Measurements from ENCODE around the gene PLXNA3. TPM values are rescaled to one million over a fixed set of nuclear protein-coding genes. Genes with fewer than 3 reads are reported as not detected.

The PLXNA3 gene
- total and polyA plus RNA-seq, 10 of the 15 experiments (the other 5 are each of a cell fraction or from before 2014, with no cell fraction given), result 0.26 to 26.8 (median 3.4) TPM

DNA sequence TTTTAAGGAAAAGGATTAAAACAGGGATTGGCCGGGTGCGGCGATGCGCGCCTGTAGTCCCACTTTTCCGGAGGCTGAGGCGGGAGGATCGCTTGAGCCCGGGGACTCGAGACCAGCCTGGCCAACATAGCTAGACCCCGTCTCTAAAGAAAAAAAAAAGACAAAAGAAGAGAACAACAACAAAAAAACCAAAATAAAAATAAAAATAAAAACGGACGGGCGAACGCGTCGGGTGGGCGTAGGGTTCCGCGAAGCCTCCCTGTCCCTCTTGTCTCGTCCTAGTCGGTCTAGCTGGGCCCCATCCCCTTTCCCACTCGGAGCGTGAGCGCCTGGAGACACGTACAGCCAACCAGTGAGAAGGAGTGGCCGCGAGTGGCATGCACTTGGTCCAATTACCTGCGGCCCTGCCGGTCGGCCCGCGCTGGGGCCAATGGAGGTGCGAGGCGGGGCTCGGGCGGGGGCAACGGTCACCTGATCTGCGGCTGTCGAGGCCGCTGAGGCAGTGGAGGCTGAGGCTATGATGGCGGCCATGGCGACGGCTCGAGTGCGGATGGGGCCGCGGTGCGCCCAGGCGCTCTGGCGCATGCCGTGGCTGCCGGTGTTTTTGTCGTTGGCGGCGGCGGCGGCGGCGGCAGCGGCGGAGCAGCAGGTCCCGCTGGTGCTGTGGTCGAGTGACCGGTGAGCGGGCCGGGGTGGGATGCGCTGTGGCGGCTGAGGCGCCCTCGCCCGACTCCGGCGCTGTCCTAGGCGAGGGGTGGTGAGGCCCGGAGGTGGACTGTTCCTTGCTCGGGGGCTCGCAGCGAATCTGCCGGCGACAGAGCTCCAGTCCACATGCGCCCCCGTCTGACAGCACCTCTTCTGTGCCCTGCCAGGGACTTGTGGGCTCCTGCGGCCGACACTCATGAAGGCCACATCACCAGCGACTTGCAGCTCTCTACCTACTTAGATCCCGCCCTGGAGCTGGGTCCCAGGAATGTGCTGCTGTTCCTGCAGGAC is 29.6 kb upstream of the PLXNA3 start, which contains the start of gene ATP6AP1 (continued):
- TF ChIP-seq, protein P1, sequence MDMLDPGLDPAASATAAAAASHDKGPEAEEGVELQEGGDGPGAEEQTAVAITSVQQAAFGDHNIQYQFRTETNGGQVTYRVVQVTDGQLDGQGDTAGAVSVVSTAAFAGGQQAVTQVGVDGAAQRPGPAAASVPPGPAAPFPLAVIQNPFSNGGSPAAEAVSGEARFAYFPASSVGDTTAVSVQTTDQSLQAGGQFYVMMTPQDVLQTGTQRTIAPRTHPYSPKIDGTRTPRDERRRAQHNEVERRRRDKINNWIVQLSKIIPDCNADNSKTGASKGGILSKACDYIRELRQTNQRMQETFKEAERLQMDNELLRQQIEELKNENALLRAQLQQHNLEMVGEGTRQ (IDR thresholded peaks at IDR 0.05; ENCODE audit: borderline replicate concordance, low read depth, low read length), result peak; percentile 42
- TF ChIP-seq, protein P2, sequence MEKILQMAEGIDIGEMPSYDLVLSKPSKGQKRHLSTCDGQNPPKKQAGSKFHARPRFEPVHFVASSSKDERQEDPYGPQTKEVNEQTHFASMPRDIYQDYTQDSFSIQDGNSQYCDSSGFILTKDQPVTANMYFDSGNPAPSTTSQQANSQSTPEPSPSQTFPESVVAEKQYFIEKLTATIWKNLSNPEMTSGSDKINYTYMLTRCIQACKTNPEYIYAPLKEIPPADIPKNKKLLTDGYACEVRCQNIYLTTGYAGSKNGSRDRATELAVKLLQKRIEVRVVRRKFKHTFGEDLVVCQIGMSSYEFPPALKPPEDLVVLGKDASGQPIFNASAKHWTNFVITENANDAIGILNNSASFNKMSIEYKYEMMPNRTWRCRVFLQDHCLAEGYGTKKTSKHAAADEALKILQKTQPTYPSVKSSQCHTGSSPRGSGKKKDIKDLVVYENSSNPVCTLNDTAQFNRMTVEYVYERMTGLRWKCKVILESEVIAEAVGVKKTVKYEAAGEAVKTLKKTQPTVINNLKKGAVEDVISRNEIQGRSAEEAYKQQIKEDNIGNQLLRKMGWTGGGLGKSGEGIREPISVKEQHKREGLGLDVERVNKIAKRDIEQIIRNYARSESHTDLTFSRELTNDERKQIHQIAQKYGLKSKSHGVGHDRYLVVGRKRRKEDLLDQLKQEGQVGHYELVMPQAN (conservative IDR thresholded peaks at IDR 0.05), result peak; percentile 78
- TF ChIP-seq, protein P3, sequence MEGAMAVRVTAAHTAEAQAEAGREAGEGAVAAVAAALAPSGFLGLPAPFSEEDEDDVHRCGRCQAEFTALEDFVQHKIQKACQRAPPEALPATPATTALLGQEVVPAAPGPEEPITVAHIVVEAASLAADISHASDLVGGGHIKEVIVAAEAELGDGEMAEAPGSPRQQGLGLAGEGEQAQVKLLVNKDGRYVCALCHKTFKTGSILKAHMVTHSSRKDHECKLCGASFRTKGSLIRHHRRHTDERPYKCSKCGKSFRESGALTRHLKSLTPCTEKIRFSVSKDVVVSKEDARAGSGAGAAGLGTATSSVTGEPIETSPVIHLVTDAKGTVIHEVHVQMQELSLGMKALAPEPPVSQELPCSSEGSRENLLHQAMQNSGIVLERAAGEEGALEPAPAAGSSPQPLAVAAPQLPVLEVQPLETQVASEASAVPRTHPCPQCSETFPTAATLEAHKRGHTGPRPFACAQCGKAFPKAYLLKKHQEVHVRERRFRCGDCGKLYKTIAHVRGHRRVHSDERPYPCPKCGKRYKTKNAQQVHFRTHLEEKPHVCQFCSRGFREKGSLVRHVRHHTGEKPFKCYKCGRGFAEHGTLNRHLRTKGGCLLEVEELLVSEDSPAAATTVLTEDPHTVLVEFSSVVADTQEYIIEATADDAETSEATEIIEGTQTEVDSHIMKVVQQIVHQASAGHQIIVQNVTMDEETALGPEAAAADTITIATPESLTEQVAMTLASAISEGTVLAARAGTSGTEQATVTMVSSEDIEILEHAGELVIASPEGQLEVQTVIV (IDR thresholded peaks at IDR 0.05; ENCODE audit: borderline replicate concordance, partially characterized antibody), result no peak
- no peak for TF ChIP-seq MEF2A (IDR thresholded peaks at IDR 0.05; ENCODE audit: insufficient read depth, low read depth, low read length)
- no peak for TF ChIP-seq ZNF274 (IDR thresholded peaks at IDR 0.05; ENCODE audit: insufficient read depth, insufficient read length)
- 0 out of 2 replicates have a peak, but pooled peaks have one; percentile 40 for TF ChIP-seq CREM (IDR thresholded peaks at IDR 0.05; ENCODE audit: low read depth)
- TF ChIP-seq, protein P4, sequence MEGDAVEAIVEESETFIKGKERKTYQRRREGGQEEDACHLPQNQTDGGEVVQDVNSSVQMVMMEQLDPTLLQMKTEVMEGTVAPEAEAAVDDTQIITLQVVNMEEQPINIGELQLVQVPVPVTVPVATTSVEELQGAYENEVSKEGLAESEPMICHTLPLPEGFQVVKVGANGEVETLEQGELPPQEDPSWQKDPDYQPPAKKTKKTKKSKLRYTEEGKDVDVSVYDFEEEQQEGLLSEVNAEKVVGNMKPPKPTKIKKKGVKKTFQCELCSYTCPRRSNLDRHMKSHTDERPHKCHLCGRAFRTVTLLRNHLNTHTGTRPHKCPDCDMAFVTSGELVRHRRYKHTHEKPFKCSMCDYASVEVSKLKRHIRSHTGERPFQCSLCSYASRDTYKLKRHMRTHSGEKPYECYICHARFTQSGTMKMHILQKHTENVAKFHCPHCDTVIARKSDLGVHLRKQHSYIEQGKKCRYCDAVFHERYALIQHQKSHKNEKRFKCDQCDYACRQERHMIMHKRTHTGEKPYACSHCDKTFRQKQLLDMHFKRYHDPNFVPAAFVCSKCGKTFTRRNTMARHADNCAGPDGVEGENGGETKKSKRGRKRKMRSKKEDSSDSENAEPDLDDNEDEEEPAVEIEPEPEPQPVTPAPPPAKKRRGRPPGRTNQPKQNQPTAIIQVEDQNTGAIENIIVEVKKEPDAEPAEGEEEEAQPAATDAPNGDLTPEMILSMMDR (IDR thresholded peaks at IDR 0.05 in 2 of 3, conservative IDR thresholded peaks at IDR 0.05 in 1 of 3; ENCODE audit: control insufficient read depth in 2 of 3, extremely low read depth in 1 of 3, insufficient read depth in 1 of 3, low read depth in 3 of 3, low read length in 3 of 3), result peak in 1 of 3 experiments; percentile 23; a peak in 2 of 6 replicates
- peak; percentile 64 for TF ChIP-seq FOS (IDR thresholded peaks at IDR 0.05; ENCODE audit: borderline replicate concordance, extremely low read depth, insufficient read length)
- TF ChIP-seq MYB (IDR thresholded peaks at IDR 0.05; ENCODE audit: borderline replicate concordance, low read depth, low read length), result no peak
